Stimulated activated CD4-positive, alpha-beta T cell treated with anti-CD3 and anti-CD28 coated beads, Interleukin-2, amount 100 ng/mL, for 24 hours (primary cell): ENCODE measurements around the gene DDX39A.

ENCODE experiments used
- DNase-seq, 2 donors: peaks; one replicate each; pipeline ENCODE4 v3.0.0-alpha.2; 2020

Gene DDX39A

GRCh38 chr19:14361824-14362223 is 57.3 kb downstream of the DDX39A start:
- peak; percentile 51 to 53 for DNase-seq
